Activated CD4-positive, alpha-beta memory T cell treated with anti-CD3 and anti-CD28 coated beads for 36 hours (primary cell): ENCODE measurements around the gene TBPL1. TPM values are rescaled to one million over a fixed set of nuclear protein-coding genes. Genes with fewer than 3 reads are reported as not detected.
A peak's percentile ranks its signal among the peaks of the same experiment; 100 is the strongest.
"Not testable (repeated sequence)": the region's sequence is repeated elsewhere in the genome, so short reads cannot be mapped to it uniquely, and the experiment has no call there.

Source experiments
- CTCF ChIA-PET: fragments of 350-600 bp; sonication (Branson Sonifier 250); formaldehyde crosslinking; loops from one replicate; lab custom pipeline; 2021; ENCODE audit warnings: antibody characterized with exemption, inconsistent platforms; lab: Charles Lee
- POLR2A ChIA-PET: fragments of 350-600 bp; sonication (Branson Sonifier 250); formaldehyde crosslinking; loops from one replicate; lab custom pipeline; 2021; ENCODE audit warnings: antibody characterized with exemption; lab: Charles Lee
- DNase-seq: peaks from one replicate; pipeline ENCODE4 v3.0.0-alpha.2; 2020
- H3K27ac Mint-ChIP-seq: one replicate; pipeline ENCODE4 v1.8.0; 2021; ENCODE audit warnings: mixed read lengths
- H3K27me3 Mint-ChIP-seq: one replicate; pipeline ENCODE4 v1.8.0; 2021; ENCODE audit warnings: mixed read lengths
- H3K36me3 Mint-ChIP-seq: one replicate; pipeline ENCODE4 v1.8.0; 2021; ENCODE audit warnings: mixed read lengths
- H3K4me1 Mint-ChIP-seq: one replicate; pipeline ENCODE4 v1.8.0; 2021; ENCODE audit warnings: low read depth, mixed read lengths
- H3K4me3 Mint-ChIP-seq: one replicate; pipeline ENCODE4 v1.8.0; 2021; ENCODE audit warnings: mild to moderate bottlenecking, mixed read lengths
- H3K9me3 Mint-ChIP-seq: one replicate; pipeline ENCODE4 v1.8.0; 2021; ENCODE audit warnings: mixed read lengths
- intact Hi-C: fragments of 100-400 bp; cut with micrococcal nuclease; formaldehyde crosslinking; loops from one replicate; pipeline ENCODE4 v1.15.1; 2023
- total RNA-seq, 2 experiments: library from RNA; stranded (reverse); gene quantifications; one replicate each; pipeline ENCODE4 v1.2.3, GENCODE V29; 2021

The TBPL1 gene
- 10 to 100 TPM; 31.3 to 35.7 TPM for total RNA-seq

DNA sequence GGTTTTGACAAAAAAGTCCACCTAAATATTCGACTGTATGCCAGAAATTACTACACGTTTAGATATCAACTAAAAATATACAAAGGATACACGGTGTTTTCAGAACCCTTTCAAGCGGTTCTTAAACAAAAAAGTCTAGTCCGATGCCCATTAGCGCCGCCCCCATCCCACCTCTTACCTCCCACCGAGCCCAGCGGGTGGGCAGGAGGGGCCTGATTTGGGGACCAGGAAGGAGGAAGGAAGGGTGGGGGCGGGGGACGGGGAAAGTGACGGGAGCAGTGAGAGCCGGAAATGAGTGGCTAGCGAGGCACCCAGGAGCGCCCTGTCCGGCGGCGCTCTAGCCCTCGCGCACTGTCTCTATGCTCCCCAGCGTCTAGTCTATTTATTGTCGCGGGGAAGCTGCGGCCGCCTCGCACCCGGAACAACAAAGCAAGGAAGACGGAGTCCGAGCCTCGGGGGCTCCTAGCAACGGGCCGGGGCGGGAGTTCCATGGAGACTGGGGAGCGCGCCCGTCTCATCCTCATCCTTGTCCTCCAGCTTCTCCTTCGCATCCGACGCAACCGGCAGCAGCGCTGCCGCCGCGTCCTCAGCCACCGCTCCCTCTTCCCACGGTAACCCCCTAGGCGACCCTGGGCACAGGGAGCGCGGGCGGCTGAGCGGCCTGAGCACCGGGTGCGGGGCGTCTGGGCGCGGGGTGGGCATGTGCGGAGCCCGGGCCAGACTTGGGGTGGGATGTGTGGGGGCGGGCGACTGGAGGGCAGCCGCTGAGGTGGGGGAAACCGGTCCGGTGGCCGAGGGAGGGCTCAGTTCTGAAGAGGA lies at the start of gene TBPL1:
TBPL1 (plus strand) TSS at position 410 of the 819 bp plus-strand sequence. CDS start 26,902 bp downstream, outside the sequence.
- DNase-seq: peak; percentile 93
- peak within 1 kb of the TSS; percentile 89 for H3K27ac Mint-ChIP-seq
- no peaks in the 10 kb centered on the region for H3K36me3 Mint-ChIP-seq
- CTCF ChIA-PET: interaction anchor here (0.6 to 5.7 kb wide), 8 partner anchors 10 to 885 kb away, joined by 3 to 35 read pairs (median 7); no protein-coding TSS in a partner anchor
- intact Hi-C loops: loop anchor here (1.0 to 10.0 kb wide), 8 partner anchors 11 to 1542 kb away; partner anchors contain the start of genes AHI1 and RPS12
- H3K4me1 Mint-ChIP-seq: peaks cover 37% of the 10 kb centered on the region
- H3K4me3 Mint-ChIP-seq: peak within 1 kb of the TSS; percentile 93
- POLR2A ChIA-PET: interaction anchor here (0.7 to 1.5 kb wide), 3 partner anchors 9 to 15 kb away, joined by 3 to 10 read pairs (median 4); no protein-coding TSS in a partner anchor
- H3K27me3 Mint-ChIP-seq: no peaks in the 10 kb centered on the region
- no peaks in the 10 kb centered on the region for H3K9me3 Mint-ChIP-seq

DNA sequence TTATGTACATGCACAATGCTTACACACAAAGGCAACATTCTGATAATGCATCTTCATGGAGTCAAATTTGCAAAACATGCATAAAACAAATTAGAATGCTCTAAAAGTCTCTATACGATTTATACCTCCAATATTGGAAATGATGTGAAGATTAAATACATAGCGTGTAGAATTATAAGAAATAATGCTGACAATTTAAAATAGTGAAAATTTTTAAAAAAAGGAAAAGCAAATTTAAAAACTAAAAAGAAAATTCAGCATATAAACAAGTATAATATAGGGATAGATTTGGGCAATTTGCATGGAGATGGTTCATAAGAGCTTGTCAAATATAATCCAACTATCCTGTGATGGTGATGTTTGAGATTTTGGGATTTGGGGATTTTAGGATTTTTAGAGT lies 49.2 kb upstream of the TBPL1 start:
- CTCF ChIA-PET: interaction anchor here (0.7 to 1.0 kb wide), 2 partner anchors 66 to 160 kb away, joined by 3 read pairs; no protein-coding TSS in a partner anchor
- Mint-ChIP-seq H3K9me3 (no peaks in the 10 kb centered on the region), H3K4me3 (no peak overlapping the region), H3K27ac (no peak overlapping the region), H3K27me3 (peaks cover 47% of the 10 kb centered on the region), H3K4me1 (no peaks in the 10 kb centered on the region), H3K36me3 (no peaks in the 10 kb centered on the region)
- DNase-seq: no peak
- POLR2A ChIA-PET: no interaction called here
- intact Hi-C loops: no loop called here

DNA sequence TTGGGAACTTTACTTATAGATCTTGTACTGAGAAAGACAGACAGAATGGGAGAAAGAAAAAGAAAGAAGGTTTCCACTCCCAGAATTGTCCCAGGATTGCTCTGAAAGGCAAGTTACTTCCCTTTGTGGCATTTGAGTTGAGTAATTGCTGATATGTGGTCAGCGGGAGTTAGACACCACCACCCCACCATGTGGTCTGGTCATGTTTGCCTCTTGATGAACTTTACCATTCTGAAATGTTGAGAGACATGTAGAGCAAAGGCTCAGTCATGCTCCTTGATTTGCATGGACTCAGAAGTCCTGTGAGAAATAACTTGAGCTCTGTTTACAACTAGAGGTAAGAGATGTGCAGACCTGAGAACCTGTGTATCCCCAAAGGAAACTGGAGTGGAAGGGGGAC lies 47.0 kb upstream of the TBPL1 start:
- intact Hi-C loops: no loop called here
- ChIA-PET POLR2A (no interaction called here), CTCF (interaction anchor here (1.1 to 1.7 kb wide), 3 partner anchors 10 to 17 kb away, joined by 3 to 16 read pairs (median 3); no protein-coding TSS in a partner anchor)
- no peak overlapping the region for H3K4me3 Mint-ChIP-seq
- DNase-seq: no peak
- H3K4me1 Mint-ChIP-seq: no peaks in the 10 kb centered on the region
- no peaks in the 10 kb centered on the region for H3K9me3 Mint-ChIP-seq
- H3K27me3 Mint-ChIP-seq: peaks cover 50% of the 10 kb centered on the region
- no peaks in the 10 kb centered on the region for H3K36me3 Mint-ChIP-seq
- H3K27ac Mint-ChIP-seq: no peak overlapping the region

DNA sequence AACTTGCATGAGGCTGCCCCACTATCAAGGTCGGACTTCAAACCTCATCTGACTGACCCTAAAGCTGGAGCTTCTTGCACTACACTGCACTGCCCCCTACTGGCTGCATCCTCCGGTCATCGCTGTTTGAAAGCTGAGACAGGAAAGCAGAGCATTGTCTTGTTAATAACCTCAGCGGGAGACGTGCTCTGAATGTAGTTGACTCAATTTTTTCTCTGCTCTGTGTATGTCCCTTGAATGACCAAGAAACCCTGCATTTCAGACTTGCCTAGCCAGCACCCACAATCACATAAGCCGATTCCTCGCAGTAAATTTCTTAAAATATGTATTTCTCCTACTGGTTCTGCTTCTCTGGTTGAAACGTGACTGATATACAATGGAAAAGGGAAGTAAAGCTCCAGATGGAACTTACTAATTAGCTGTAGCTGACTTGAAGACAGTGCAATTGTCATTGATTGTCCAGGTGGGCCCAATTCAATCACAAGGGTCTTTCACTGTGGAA lies 36.3 kb upstream of the TBPL1 start:
- Mint-ChIP-seq H3K27ac (no peak overlapping the region), H3K9me3 (no peaks in the 10 kb centered on the region), H3K36me3 (no peaks in the 10 kb centered on the region), H3K4me3 (no peak overlapping the region), H3K27me3 (peaks cover 7% of the 10 kb centered on the region), H3K4me1 (peaks cover 4% of the 10 kb centered on the region)
- ChIA-PET POLR2A (no interaction called here), CTCF (interaction anchor here (0.6 to 12.8 kb wide), 48 partner anchors 8 to 1637 kb away, joined by 3 to 181 read pairs (median 4); no protein-coding TSS in a partner anchor)
- intact Hi-C loops: loop anchor here (1.0 to 2.0 kb wide), 3 partner anchors 79 to 954 kb away; no protein-coding TSS in a partner anchor
- DNase-seq: peak; percentile 84

DNA sequence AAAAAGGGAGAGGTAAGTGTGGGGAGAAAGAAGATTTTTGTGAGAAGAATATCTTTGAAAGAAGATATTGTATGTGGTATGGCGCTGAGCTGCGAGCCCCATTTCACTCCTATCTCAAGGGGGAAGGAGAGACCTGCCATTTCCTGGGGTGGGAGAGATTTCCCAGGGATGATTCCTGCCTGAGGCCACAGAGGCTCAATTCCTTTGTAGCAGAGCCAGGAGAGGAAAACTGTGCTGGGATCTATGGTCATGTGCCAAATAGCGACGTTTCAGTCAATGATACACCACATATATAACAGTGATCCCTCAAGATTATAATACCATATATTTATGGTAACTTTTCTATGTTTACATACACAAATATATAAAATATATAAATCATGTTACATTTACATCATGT lies 35.2 kb upstream of the TBPL1 start:
- no peak for DNase-seq
- CTCF ChIA-PET: interaction anchor here (0.8 to 12.8 kb wide), 14 partner anchors 11 to 1387 kb away, joined by 3 to 181 read pairs (median 6); no protein-coding TSS in a partner anchor
- POLR2A ChIA-PET: no interaction called here
- no peaks in the 10 kb centered on the region for H3K9me3 Mint-ChIP-seq
- no peak overlapping the region for H3K27ac Mint-ChIP-seq
- H3K4me1 Mint-ChIP-seq: peaks cover 4% of the 10 kb centered on the region
- peaks cover 9% of the 10 kb centered on the region for H3K27me3 Mint-ChIP-seq
- H3K4me3 Mint-ChIP-seq: no peak overlapping the region
- intact Hi-C loops: loop anchor here (2.0 kb wide), 1 partner anchor 955 kb away; no protein-coding TSS in a partner anchor
- H3K36me3 Mint-ChIP-seq: no peaks in the 10 kb centered on the region

DNA sequence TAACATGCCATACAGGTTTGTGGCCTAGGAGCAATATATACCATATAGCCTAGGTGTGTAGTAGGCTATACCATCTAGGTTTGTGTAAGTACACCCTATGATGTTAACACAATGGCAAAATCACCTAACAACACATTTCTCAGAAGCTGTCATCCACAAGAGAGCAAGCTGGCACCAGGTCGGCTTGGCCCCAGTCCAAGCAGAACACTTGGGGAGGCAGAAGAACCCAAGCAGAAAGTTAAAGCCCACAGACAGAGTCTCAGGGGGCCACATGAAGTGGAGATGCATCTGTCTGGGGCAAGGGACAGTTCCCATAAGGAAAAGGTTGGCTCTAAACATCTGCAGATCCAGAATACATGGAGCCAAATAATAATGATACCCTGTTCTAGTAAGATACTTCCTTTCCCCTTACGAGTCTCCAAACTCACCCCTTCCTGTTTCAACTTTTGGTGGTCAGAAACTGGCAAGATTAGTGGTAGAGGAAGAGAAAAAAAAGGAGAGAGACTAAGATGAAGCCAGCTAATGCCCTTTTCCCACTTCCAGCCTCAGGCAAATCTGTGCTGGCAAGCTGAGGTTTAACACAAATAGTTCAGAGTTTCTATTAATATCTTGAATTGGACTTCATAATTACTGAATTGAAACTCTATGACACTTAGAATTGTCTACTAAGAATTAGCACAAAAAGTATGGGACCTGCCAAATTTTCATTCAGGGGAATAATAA lies 34.7 kb upstream of the TBPL1 start:
- Mint-ChIP-seq H3K4me3 (no peak overlapping the region), H3K27me3 (peaks cover 9% of the 10 kb centered on the region), H3K36me3 (no peaks in the 10 kb centered on the region), H3K4me1 (peaks cover 4% of the 10 kb centered on the region), H3K9me3 (no peaks in the 10 kb centered on the region), H3K27ac (no peak overlapping the region)
- intact Hi-C loops: no loop called here
- ChIA-PET CTCF (interaction anchor here (2.9 to 12.8 kb wide), 4 partner anchors 80 to 349 kb away, joined by 10 to 181 read pairs (median 34); no protein-coding TSS in a partner anchor), POLR2A (no interaction called here)
- DNase-seq: no peak

DNA sequence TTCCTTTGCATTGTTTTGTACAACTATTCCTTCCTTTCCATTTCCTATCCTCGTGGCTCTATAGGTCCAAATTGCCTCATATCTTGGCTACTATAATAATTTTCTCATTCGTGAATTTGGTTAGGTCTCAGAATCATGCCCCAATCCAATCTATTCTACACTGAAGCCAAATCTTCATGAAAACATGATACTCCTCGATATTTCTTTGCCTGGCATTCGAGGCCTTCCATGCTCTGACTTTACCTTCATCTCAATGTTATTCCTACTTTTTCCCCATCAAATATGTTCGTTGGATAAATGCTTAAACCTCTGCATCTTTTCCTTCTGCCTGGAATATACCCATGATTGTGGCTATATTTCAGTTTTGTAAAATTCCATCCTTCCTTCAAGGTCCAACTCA lies 33.7 kb upstream of the TBPL1 start:
- CTCF ChIA-PET: interaction anchor here (1.1 to 12.8 kb wide), 3 partner anchors 19 to 144 kb away, joined by 3 to 181 read pairs (median 10); no protein-coding TSS in a partner anchor
- no peaks in the 10 kb centered on the region for H3K36me3 Mint-ChIP-seq

DNA sequence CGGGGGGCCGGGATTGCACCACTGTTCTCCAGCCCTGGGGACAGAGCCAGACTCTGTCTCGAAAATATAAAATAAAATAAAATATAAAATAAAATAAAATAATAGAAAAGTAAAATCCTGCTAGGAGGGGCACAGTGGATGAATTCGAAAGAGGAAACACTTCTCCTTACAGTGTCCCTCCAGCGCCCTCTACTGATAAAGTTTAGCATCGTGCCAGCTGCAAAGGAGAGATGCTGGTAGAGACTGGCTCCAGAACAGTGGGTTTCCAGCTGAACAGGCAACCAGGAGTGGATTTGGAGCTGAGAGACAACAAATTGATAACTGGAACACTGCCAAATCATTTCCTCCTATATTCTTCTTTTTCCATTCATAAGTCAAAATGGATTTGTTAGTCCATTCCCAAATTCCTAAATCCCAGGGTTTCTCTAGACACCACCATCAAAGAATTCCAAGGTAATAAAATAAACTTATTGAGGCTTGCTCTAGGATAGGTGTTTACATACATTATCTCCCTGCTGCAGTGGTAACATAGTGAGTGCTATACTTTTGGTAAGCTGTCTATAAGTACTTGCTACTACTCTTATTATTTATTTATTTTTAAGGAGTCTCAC lies 31.7 kb upstream of the TBPL1 start:
- H3K4me1 Mint-ChIP-seq: peaks cover 4% of the 10 kb centered on the region
- H3K9me3 Mint-ChIP-seq: no peaks in the 10 kb centered on the region
- intact Hi-C loops: no loop called here
- H3K4me3 Mint-ChIP-seq: no peak overlapping the region
- POLR2A ChIA-PET: no interaction called here
- DNase-seq: peak; percentile 81
- H3K36me3 Mint-ChIP-seq: no peaks in the 10 kb centered on the region
- no peak overlapping the region for H3K27ac Mint-ChIP-seq
- CTCF ChIA-PET: interaction anchor here (0.6 to 12.8 kb wide), 23 partner anchors 8 to 1099 kb away, joined by 3 to 362 read pairs (median 4); partner anchors contain the start of genes SLC2A12 and TBPL1
- peaks cover 16% of the 10 kb centered on the region for H3K27me3 Mint-ChIP-seq

More for the DNA sequence above, 33.7 kb upstream of the TBPL1 start:
- Mint-ChIP-seq H3K4me1 (peaks cover 4% of the 10 kb centered on the region), H3K27me3 (peaks cover 8% of the 10 kb centered on the region), H3K27ac (no peak overlapping the region), H3K9me3 (no peaks in the 10 kb centered on the region), H3K4me3 (no peak overlapping the region)
- intact Hi-C loops: no loop called here
- POLR2A ChIA-PET: no interaction called here
- DNase-seq: no peak

DNA sequence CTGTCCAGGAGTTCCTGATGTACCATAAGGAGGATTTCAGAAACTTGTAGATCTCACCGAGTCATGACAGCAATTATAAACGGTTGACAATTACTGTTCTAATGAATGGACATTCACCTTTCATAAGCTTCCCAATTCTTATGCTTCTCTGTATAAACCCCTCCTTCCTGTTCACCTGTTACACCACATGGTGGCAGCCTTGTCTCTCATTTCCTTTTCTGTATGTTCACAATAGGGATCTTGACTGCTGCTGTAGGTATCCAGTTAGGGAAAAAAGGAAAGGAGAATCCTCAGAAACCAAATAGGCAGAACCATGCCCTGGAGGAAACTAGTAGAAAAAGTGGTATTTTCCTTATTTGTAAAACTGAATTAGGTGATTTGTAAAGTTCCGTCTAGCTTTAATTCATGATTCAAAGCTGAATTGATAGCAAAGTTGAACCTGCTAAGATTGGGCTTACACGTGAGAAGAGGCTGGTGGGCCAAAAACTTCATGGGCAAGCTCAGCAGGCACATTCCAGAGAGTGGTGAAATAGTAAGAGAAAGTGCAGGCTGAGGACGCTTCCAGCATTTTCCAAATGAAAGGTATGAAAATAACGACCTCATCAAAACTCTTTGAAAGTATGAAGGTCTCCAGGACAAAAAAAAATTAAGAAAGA lies 29.0 kb upstream of the TBPL1 start:
- H3K9me3 Mint-ChIP-seq: no peaks in the 10 kb centered on the region
- intact Hi-C loops: loop anchor here (1.0 to 2.0 kb wide), 4 partner anchors 29 to 173 kb away; partner anchors contain the start of gene TBPL1
- H3K4me3 Mint-ChIP-seq: no peak overlapping the region
- no peaks in the 10 kb centered on the region for H3K4me1 Mint-ChIP-seq
- CTCF ChIA-PET: interaction anchor here (0.5 to 12.8 kb wide), 58 partner anchors 8 to 1644 kb away, joined by 3 to 362 read pairs (median 5); partner anchors contain the start of genes SLC2A12 and TBPL1
- peak; percentile 60 for DNase-seq
- POLR2A ChIA-PET: interaction anchor here (1.3 kb wide), 1 partner anchor 173 kb away, joined by 8 read pairs; no protein-coding TSS in a partner anchor
- no peaks in the 10 kb centered on the region for H3K36me3 Mint-ChIP-seq
- peaks cover 27% of the 10 kb centered on the region for H3K27me3 Mint-ChIP-seq
- H3K27ac Mint-ChIP-seq: no peak overlapping the region

DNA sequence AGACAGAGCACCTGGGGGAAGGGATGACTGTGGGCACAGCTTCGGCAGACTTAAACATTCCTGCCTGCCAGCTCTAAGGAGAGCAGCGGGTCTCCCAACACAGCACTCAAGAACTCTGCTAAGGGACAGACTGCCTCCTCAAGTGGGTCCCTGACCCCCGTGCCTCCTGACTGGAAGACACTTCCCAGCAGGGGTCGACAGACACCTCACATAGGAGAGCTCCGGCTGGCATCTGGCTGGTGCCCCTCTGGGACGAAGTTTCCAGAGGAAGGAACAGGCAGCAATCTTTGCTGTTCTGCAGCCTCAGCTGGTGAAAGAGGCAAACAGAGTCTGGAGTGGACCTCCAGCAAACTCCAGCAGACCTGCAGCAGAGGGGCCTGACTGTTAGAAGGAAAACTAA lies 21.8 kb upstream of the TBPL1 start:
- H3K36me3 Mint-ChIP-seq, DNase-seq, H3K27ac Mint-ChIP-seq, H3K4me1 Mint-ChIP-seq, POLR2A ChIA-PET, intact Hi-C loops, H3K4me3 Mint-ChIP-seq: not testable (repeated sequence)
- CTCF ChIA-PET: interaction anchor here (1.1 kb wide), 2 partner anchors 10 to 133 kb away, joined by 3 to 4 read pairs; no protein-coding TSS in a partner anchor
- Mint-ChIP-seq H3K9me3 (peaks cover 18% of the 10 kb centered on the region), H3K27me3 (peaks cover 41% of the 10 kb centered on the region)
